A673 (cell line): ENCODE measurements around the gene STARD10. TPM values are rescaled to one million over a fixed set of nuclear protein-coding genes. Genes with fewer than 3 reads are reported as not detected.

Experiments used
- BruUV-seq: library from RNA; stranded (reverse); fragments of 400-500 nt; replicated peaks from 2 replicates; lab custom pipeline; 2021; lab: Mats Ljungman, UMichigan
- CTCF ChIA-PET: fragments of 300-600 bp; sonication (Branson Sonifier 250); formaldehyde crosslinking; loops from one replicate; lab custom pipeline; 2022; ENCODE audit warnings: antibody characterized with exemption; lab: Charles Lee
- POLR2A ChIA-PET: fragments of 300-600 bp; sonication (Branson Sonifier 250); formaldehyde crosslinking; loops from one replicate; lab custom pipeline; 2022; ENCODE audit warnings: antibody characterized with exemption; ENCODE audit not compliant: low non-redundant PET; lab: Charles Lee
- DNase-seq: peaks from one replicate; pipeline ENCODE4 v3.0.0-alpha.2; 2015; ENCODE audit warnings: low spot score
- H3K27ac ChIP-seq: fragments of 200-600 bp; sonication (generic); 2 replicates; pipeline ENCODE4 v1.5.1; 2016; ENCODE audit warnings: mixed run types, low read depth, mild to moderate bottlenecking, mixed read lengths, antibody characterized with exemption, low read length; ENCODE audit not compliant: poor library complexity, severe bottlenecking
- H3K27me3 ChIP-seq: fragments of 200-600 bp; sonication (generic); replicated peaks from 2 replicates; pipeline ENCODE4 v1.6.1; 2017; ENCODE audit warnings: mixed run types, low read depth, mild to moderate bottlenecking, mixed read lengths, antibody characterized with exemption, low read length; ENCODE audit not compliant: insufficient read depth, poor library complexity
- H3K36me3 ChIP-seq: fragments of 200-600 bp; sonication (generic); 2 replicates; pipeline ENCODE4 v1.6.1; 2016; ENCODE audit warnings: mixed run types, mild to moderate bottlenecking, mixed read lengths, antibody characterized with exemption, low read length; ENCODE audit not compliant: insufficient read depth, poor library complexity, severe bottlenecking
- H3K4me1 ChIP-seq: fragments of 200-600 bp; sonication (generic); 2 replicates; pipeline ENCODE4 v1.6.1; 2017; ENCODE audit warnings: mixed run types, mild to moderate bottlenecking, mixed read lengths, antibody characterized with exemption, low read length; ENCODE audit not compliant: insufficient read depth, poor library complexity, severe bottlenecking
- H3K4me3 ChIP-seq: fragments of 200-600 bp; sonication (generic); 2 replicates; pipeline ENCODE4 v1.5.1; 2016; ENCODE audit warnings: low read depth, mixed run types, mild to moderate bottlenecking, mixed read lengths, low read length; ENCODE audit not compliant: poor library complexity, severe bottlenecking
- H3K9me3 ChIP-seq: fragments of 200-600 bp; sonication (generic); 2 replicates; pipeline ENCODE4 v1.6.1; 2016; ENCODE audit warnings: mixed run types, low read depth, mild to moderate bottlenecking, mixed read lengths, antibody characterized with exemption, low read length; ENCODE audit not compliant: poor library complexity, severe bottlenecking
- EZH2 ChIP-seq: fragments of 200-600 bp; sonication (generic); IDR thresholded peaks from 2 replicates; pipeline ENCODE4 v1.6.1; 2017; ENCODE audit warnings: borderline replicate concordance, low read depth, mild to moderate bottlenecking, mixed read lengths, antibody characterized with exemption, low read length; ENCODE audit not compliant: poor library complexity, severe bottlenecking
- intact Hi-C: fragments of 100-400 bp; cut with micrococcal nuclease; formaldehyde crosslinking; loops from one replicate; pipeline ENCODE4 v1.10.0; 2022; ENCODE audit not compliant: unreplicated experiment
- microRNA-seq: library from miRNA; unstranded; fragments of <30 nt; microRNA quantifications from one replicate; pipeline ENCODE4 v1.2.0, GENCODE V29; 2021
- total RNA-seq: library from RNA; stranded (reverse); gene quantifications from 2 replicates; pipeline ENCODE4 v1.2.3, GENCODE V29; 2021
- TF ChIP-seq, protein P1 (sequence below): fragments of 300-800, 200-600 bp; sonication (generic); conservative IDR thresholded peaks from 2 replicates; pipeline ENCODE4 v1.5.1; 2017; ENCODE audit warnings: low read depth, mild to moderate bottlenecking, antibody characterized with exemption, low read length, moderate library complexity, mixed read lengths

STARD10 gene
- total RNA-seq, 1 experiment from 2014 or later = 16.9 TPM

DNA sequence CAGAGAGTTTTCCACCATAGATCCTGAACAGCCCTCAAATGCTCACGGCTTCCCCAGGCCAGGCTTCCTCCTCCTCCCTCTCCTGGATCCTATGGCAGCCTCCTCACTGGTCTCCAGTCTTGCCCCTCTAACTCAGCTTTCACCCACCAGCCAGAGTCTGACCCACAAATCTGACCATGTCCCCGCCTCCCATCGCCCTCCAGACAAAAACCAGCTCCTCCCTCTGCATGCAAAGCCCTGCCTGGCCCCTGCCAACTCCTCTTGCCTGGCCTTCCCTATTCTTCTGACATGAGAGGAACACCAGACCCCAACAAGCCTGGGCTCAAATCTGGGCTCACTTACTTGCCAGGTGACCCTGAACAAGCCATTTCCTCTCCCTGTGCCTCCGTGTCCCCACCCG lies 87.3 kb downstream of the STARD10 start:
- Histone ChIP-seq H3K4me3 (no peak overlapping the region), H3K4me1 (peaks cover 6% of the 10 kb centered on the region), H3K9me3 (no peaks in the 10 kb centered on the region), H3K27ac (no peak overlapping the region), H3K36me3 (peaks cover 12% of the 10 kb centered on the region), H3K27me3 (no peaks in the 10 kb centered on the region)
- TF ChIP-seq, protein P1, sequence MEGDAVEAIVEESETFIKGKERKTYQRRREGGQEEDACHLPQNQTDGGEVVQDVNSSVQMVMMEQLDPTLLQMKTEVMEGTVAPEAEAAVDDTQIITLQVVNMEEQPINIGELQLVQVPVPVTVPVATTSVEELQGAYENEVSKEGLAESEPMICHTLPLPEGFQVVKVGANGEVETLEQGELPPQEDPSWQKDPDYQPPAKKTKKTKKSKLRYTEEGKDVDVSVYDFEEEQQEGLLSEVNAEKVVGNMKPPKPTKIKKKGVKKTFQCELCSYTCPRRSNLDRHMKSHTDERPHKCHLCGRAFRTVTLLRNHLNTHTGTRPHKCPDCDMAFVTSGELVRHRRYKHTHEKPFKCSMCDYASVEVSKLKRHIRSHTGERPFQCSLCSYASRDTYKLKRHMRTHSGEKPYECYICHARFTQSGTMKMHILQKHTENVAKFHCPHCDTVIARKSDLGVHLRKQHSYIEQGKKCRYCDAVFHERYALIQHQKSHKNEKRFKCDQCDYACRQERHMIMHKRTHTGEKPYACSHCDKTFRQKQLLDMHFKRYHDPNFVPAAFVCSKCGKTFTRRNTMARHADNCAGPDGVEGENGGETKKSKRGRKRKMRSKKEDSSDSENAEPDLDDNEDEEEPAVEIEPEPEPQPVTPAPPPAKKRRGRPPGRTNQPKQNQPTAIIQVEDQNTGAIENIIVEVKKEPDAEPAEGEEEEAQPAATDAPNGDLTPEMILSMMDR = no peak
- no peak for TF ChIP-seq EZH2
- POLR2A ChIA-PET = no interaction called here
- CTCF ChIA-PET = no interaction called here
- no peak for DNase-seq
- intact Hi-C loops = no loop called here
- BruUV-seq = no TSS peak

DNA sequence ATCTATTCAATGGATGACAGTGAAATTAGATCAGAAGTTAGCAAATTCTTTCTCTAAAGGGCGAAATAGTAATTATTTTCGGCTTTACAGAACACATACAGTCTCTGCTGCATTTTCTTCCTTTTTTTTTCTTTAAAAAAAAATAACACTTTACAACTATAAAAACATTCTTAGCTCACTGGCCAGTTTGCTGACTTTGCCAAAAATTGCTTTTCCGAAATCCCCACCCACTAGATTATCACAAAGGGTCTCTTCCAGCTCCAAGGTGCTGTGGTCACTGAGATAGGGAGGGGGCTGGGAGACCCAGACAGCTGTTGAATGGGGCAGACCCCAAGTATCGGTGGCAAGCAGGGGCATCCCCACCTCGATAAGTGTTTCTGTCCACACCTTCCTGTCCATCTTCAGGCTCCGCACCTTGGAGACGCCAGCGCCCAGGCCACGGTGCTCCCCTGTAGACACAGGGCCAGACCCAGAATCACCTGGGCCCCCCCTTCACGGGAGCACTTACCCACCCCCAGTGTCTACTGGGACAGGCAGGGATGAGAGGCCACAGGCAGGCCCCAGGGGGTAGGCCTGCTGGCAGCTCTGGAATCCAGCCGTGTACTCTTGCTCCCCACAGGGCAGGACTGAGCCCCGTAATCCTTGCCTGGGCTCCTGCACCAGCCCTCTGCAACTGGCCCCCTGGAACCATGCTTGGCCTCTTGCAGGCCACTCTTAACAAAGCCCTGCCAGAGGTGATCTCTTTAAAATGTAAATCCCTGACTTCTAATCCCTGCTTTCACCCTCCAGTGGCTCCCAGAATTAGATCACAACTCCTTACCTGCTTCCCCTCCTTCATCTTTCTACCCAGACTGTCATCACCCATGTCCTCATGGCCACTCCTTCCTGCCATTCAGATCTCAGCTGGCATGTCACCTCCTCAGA lies 88.1 kb downstream of the STARD10 start:
- Histone ChIP-seq H3K27ac (no peak overlapping the region), H3K9me3 (no peaks in the 10 kb centered on the region), H3K4me3 (no peak overlapping the region), H3K36me3 (peaks cover 9% of the 10 kb centered on the region), H3K4me1 (peaks cover 6% of the 10 kb centered on the region), H3K27me3 (no peaks in the 10 kb centered on the region)
- intact Hi-C loops = no loop called here
- no peak for TF ChIP-seq EZH2
- TF ChIP-seq, protein P1 = no peak
- CTCF ChIA-PET = no interaction called here
- POLR2A ChIA-PET = no interaction called here
- BruUV-seq = no TSS peak
- no peak for DNase-seq

DNA sequence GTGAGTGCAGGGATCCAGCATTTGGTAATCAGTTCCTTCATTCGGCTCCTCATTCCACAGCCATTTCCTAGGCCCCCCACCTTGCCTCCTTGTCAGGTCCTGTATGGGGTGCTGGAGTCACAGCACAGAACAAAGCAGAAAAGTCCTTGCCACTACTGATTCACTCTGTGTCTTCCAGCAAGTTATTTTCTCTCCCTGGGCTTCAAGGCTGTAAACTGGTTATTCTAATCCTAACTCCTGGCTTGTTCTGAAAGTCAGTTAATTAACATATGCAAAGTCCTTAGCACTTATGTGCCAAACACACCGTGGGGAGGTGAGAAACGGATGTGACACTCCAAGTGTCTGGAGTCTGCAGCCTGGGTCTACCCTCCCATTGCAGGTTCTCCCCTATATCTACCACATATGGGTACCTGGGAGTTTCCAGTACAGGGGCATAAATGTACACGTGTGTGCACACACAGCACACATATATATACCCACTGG lies 89.0 kb downstream of the STARD10 start:
- no peak for DNase-seq
- TF ChIP-seq, protein P1 = no peak
- no peak for TF ChIP-seq EZH2
- H3K27me3 ChIP-seq = no peaks in the 10 kb centered on the region
- H3K27ac ChIP-seq = no peak overlapping the region
- no peaks in the 10 kb centered on the region for H3K9me3 ChIP-seq
- intact Hi-C loops = no loop called here
- CTCF ChIA-PET = no interaction called here
- H3K36me3 ChIP-seq = peaks cover 9% of the 10 kb centered on the region
- POLR2A ChIA-PET = no interaction called here
- H3K4me3 ChIP-seq = no peak overlapping the region
- no TSS peak for BruUV-seq
- peaks cover 6% of the 10 kb centered on the region for H3K4me1 ChIP-seq

Small RNAs within 50 kb of the gene (microRNA-seq; reads per million reads assigned to microRNA genes)
- not detected for gene MIR4692

Other genes starting within 250 kb of the STARD10 start
- 0.58 and 1.2 TPM in 2 replicates for gene PDE2A, start 119.6 kb downstream of the STARD10 start, total RNA-seq
- gene ARAP1, start 41.6 kb downstream of the STARD10 start, total RNA-seq = 66.1 and 68.4 TPM in 2 replicates
- 8.6 and 11.7 TPM in 2 replicates for gene ATG16L2, start 20.4 kb upstream of the STARD10 start, total RNA-seq